G401 (cell line): ENCODE measurements around the gene TBC1D24. TPM values are rescaled to one million over a fixed set of nuclear protein-coding genes. Genes with fewer than 3 reads are reported as not detected.

ENCODE experiments used
- DNase-seq: peaks from one replicate; pipeline ENCODE4 v3.0.0-alpha.2; 2015; ENCODE audit warnings: low spot score
- in situ Hi-C: cut with HindIII; loops from 2 replicates; pipeline ENCODE4 v1.10.0; 2016; ENCODE audit warnings: low sequenced_read_pairs, mixed read lengths
- total RNA-seq: library from RNA; depleted of rRNA; stranded (reverse); fragments of >200 nt; shearing (Covaris generic); gene quantifications from 2 replicates; pipeline ENCODE4 v1.2.3, GENCODE V29; 2014

The TBC1D24 gene
- total RNA-seq, 1 experiment from 2014 or later: 13.0 TPM

DNA sequence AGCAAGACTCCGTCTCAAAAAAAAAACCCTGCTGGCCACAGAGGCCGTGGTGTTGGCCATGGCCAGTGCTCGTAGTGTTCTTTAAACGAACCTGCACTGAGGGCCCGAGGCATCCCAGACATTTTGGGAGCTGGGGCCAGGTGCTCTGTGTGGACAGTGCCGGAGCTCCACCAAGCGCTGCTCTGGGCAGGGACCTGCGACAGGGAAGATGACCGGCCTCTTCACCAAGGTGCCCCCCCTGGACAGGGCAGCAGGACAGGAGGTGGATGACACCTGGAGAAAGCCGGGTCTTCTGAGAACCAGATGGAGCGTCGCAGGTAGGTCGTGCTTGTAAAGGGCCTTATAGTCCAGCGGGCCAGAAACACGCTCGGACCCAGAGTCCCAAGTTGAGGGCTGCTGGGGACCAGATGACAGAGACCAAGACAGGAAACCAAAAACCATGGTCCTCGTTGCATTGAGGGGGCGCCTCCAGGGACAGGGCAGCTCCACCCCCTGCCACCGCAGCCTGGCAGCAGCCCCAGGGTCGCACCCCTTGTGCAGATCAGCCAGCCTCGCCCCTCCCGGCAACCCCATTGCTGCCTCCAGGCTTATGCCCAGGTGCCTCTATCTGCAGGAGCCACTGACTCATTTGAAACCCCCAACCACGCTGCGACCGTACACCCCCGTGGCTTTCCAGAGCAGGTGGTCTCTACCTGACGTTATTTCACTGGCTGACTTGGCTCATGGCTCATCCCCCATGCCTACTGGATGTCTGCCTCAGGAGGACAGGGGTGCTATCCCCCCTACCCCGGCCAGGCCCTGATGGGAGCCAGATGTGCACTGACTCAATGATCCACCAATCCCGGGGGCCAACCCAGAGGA is 8.0 kb upstream of the TBC1D24 start:
- in situ Hi-C loops: no loop called here
- DNase-seq: no peak

DNA sequence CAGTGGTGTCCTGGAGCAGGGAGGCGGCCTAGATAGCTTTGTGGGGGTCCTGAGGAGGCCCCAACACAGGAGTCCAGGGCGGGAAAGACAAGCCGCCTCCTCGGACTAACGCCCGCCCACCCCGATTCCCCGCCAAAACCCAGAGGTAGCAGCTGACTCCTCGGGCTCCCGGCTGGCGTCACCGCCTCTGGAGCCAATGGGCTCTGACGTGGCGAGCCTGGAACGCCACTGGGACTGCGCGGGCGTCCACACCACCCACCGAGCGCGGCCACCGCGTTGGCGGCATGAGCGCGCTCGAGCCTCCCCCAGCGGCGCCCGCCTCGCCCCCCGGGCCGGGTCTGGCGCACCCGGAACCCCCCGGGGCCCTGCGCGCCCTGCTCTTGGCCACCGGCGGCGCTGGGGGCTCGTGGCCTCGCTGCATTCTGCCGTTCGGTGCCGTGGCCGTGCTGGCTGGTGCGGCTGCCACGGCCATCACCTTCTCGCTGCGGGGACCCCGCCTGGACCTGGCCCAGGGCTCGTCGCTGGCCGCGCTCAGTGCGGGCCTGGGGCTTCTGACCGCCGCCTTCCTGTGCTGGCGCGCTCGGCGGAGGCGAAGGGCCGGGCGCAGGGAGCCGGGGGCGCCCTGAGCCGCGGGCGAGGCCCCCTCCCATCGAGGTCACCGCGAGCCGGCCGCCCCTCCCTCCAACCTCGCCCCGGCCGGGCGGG is 7.2 kb upstream of the TBC1D24 start:
- in situ Hi-C loops: no loop called here
- DNase-seq: peak; percentile 64

DNA sequence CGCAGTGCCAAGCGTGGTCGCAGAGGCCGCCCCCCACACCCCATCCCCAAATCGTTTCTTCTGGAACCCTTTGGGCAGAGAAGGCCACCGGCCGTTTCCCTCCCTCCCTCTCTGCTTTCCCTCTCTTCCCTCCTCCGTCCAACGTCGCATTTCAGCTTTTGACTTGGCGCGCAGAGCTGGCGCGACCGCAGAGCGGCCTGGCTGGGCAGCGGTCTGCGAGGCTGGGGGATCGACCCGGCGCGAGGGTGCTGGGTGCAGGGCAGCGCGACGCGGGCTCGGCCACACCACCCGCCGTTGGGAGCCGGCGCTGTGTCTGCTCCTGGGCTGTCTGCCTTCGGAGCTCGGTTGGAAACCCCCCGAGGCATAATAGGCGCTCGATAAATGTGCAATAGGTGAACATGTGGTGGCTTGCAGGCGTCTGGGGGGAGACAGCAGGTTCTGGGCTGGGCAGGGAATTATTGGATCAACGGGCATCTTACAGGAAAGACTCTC is 6.6 kb upstream of the TBC1D24 start:
- DNase-seq: no peak
- in situ Hi-C loops: no loop called here

DNA sequence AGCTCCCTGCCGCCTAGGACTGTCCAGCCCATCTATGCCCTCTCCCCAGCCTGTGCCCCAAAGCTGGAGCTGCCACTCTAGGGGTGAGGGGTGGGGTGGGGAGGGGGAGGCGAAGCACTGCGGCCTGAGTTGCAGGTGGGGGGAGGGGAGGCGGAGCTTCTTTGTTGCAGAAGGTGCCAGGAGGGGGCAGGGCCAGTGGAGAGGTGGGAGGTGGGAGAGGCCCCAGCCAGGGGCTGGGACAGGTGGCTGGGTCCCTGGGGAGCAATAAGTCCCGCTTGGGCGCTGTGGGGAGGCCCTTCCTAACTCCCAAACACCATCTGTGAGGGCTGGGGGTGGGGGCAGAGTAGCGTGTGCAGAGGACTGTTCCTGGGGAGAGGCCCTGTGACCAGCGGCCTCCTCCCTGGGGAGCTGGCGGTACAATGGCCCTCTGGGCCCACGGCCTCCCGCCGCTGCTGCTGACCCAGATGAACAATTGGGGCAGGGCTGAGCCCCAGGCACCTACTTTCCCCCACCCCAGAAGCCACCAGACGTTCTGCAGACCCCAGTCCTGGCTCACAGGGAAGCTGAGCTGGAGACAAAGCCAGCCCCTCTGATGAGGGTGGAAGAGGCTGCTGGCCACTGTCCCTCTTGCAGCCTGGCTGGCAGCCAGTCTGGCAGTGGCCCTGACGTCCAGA is 6.1 kb upstream of the TBC1D24 start:
- no peak for DNase-seq
- in situ Hi-C loops: no loop called here

DNA sequence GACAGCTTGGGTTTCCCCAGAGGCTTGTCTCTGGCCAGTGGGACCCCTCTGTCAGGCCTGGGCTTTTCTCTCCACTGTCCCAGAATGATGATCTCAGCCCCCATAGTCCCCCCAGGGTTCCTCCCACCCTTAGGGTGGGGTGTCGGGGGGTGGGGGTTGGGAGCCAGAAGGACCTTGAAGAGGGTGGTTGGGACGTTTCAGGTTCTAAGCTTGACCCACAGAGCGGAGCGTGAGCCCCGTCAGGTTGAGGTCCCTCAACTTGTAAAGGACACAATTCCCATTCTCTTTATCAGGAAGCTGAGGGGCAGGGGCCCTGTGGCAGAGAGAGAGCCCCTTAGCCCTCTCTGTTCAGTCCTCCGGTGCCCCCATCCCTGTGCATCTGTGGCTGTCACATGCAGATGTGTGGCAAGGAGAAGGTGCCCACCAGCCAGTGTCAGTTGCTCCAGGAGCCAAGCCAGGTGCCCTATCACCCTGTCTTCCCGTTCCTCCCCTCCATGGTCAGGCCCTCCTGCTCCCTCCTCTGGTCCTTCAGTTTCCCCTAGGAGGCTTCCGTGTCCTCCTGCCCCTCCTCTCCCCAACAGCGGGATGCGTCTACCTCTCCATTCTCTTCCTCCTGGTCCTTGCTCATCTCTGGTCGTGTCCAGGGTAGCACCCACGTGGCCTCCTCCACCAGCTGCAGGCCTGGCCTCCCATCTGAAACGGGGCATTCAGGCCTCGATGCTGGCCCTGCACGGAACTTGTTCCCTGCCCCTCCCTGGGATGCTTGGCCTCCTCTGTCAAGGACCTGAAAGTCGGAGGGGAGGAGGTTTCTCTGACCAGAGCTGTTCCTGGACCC is 5.3 kb upstream of the TBC1D24 start:
- DNase-seq: no peak
- in situ Hi-C loops: no loop called here

DNA sequence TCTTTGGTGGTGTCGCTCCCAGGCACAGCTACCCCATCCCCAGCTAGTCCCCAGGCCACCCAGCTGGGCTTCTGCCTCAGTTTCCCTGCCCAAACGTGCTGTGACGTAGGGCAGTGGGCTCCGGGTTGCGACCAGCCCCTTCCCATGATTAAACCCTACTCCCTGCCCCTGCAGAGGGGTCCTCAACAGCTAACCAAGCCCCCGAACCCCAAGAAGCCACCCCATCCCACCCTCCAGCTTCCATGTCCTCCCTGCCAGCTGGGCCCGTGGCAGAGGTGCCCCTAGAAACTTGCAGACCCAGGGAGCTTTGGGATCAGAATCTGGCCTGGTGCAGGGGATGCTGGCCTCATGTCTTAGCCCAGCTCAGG is 4.7 kb upstream of the TBC1D24 start:
- in situ Hi-C loops: no loop called here
- DNase-seq: no peak

DNA sequence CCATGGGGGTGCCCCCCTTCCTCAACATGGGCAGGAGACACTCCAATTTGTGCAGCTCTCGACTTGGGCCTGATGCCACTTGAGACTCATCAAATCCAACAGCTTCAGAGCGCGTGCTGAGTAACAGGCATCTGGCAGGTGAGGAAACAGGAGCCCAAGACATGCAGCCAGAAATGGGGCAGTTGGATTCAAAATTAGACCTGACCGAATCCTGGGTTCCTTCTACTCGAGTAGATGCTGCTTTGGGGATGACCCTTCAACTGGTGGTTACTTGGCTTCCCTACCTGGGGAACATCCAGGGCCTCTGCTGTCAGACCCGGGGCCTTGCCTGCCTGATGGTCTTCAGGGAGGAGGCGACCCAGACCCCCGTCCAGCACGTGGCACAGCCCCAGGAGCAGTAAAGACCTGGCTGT is 4.3 kb upstream of the TBC1D24 start:
- in situ Hi-C loops: no loop called here
- no peak for DNase-seq

DNA sequence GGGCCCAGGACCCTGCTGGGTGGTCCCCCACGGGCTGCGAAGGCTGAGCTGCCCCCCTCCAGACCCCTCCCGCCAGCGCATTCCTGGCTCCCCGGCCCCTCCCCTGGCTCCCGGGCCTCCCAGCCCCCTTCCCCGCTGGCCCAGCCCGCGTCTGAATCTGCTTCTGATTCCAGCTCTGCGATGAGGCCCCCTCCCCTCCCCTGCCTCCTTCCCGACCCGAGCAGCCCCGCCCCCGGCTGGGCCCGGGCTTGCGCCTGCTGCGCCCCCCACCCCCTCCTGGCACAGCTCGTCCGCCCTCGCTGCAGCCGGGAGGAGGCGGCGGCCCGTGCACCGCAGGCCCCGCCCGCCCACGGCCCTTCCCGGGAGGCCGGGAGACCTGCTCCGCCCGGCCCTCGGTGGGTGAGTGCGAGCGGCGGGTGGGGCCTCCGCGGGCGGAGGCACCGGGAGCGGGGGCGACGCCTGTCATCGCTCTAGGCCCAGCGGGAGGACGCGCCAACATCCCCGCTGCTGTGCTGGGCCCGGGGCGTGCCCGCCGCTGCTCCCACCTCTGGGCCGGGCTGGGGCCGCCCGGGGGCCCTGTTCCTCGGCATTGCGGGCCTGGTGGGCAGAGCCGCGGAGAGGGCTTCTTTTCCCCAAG is 3.8 kb upstream of the TBC1D24 start, which contains the start of gene NTN3:
Gene NTN3, plus strand, starts transcription at position 282 of the 637 bp plus-strand sequence. CDS start 405 bp downstream, outside the sequence.
- DNase-seq: no peak
- in situ Hi-C loops: no loop called here

DNA sequence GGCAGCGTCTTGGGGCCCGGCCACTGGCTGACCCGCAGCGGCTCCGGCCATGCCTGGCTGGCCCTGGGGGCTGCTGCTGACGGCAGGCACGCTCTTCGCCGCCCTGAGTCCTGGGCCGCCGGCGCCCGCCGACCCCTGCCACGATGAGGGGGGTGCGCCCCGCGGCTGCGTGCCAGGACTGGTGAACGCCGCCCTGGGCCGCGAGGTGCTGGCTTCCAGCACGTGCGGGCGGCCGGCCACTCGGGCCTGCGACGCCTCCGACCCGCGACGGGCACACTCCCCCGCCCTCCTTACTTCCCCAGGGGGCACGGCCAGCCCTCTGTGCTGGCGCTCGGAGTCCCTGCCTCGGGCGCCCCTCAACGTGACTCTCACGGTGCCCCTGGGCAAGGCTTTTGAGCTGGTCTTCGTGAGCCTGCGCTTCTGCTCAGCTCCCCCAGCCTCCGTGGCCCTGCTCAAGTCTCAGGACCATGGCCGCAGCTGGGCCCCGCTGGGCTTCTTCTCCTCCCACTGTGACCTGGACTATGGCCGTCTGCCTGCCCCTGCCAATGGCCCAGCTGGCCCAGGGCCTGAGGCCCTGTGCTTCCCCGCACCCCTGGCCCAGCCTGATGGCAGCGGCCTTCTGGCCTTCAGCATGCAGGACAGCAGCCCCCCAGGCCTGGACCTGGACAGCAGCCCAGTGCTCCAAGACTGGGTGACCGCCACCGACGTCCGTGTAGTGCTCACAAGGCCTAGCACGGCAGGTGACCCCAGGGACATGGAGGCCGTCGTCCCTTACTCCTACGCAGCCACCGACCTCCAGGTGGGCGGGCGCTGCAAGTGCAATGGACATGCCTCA is 3.1 kb upstream of the TBC1D24 start:
- in situ Hi-C loops: no loop called here
- no peak for DNase-seq

DNA sequence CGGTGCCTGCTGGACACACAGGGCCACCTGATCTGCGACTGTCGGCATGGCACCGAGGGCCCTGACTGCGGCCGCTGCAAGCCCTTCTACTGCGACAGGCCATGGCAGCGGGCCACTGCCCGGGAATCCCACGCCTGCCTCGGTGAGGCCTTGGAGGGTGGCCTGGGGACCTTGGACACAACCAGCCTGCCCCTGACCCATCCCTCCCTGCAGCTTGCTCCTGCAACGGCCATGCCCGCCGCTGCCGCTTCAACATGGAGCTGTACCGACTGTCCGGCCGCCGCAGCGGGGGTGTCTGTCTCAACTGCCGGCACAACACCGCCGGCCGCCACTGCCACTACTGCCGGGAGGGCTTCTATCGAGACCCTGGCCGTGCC is 2.5 kb upstream of the TBC1D24 start:
- in situ Hi-C loops: no loop called here
- DNase-seq: no peak

DNA sequence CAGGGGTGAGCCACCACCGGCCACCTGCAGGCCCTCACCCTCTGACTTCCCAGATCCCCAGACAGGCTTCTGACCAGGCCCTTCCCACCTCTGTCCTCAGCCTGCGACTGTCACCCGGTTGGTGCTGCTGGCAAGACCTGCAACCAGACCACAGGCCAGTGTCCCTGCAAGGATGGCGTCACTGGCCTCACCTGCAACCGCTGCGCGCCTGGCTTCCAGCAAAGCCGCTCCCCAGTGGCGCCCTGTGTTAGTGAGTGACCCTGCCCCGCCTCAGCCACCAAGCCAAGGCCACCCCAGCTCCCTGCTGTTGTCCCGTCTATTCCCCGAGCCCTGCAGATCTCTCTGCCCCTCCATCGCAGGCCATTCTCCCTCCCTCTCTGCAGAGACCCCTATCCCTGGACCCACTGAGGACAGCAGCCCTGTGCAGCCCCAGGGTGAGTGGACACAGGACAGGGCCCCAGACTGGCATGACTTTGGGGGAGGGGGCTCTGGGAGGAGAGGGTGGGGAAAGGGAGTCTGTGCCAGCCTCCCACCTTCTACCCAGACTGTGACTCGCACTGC is 2.0 kb upstream of the TBC1D24 start:
- DNase-seq: no peak
- in situ Hi-C loops: no loop called here

DNA sequence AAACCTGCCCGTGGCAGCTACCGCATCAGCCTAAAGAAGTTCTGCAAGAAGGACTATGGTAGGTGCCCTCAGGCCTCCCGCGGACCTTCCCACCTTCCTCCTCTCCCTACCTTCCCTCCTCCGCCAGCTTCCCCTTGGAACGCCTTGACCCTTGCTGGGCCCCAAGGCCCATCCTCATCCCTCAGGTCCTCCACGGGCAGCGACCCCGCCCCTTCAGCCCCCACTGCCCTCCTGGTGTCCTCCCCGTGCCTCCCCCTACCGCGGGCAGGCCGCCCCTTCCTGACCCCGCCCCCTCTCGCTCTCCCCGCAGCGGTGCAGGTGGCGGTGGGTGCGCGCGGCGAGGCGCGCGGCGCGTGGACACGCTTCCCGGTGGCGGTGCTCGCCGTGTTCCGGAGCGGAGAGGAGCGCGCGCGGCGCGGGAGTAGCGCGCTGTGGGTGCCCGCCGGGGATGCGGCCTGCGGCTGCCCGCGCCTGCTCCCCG is 1.4 kb upstream of the TBC1D24 start:
- no peak for DNase-seq
- in situ Hi-C loops: no loop called here

DNA sequence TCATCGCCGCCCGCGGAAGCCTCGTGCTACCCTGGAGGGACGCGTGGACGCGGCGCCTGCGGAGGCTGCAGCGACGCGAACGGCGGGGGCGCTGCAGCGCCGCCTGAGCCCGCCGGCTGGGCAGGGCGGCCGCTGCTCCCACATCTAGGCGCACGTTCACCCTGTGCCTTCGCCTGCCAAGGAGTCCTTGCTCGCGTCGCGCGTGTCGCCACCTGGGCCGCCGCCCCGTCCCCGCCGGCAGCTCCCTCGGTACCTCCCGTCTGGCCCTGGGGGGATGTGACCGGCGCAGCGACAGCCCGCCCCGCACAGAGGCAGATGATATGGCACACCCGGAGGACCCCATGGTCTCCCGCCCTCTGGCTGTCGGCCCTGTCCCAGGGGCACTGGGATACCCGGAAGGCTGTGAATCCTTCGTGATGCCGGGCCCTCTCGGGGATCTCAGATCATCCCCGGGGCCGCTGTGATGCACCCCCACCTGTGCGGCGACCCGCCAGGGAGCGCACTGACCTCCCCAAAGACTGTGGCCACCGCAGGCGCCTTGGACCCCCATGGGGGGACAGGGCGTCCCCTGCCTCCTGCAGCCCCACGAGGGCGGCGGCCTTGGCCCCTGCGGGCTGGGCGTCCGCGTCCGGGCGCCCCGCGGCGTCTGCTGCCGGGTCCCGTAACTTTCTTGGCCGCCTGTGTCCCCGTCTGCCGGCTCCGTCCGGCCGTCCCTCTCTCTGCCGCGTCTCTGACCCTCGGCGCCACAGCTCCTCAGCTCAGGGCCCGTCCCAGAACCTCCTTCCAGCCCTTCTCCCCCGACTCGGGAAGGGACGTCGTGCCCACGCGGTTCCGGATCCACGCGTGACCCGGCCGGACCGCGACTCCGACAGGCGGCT is 689 bp upstream of the TBC1D24 start:
- in situ Hi-C loops: no loop called here
- no peak for DNase-seq

DNA sequence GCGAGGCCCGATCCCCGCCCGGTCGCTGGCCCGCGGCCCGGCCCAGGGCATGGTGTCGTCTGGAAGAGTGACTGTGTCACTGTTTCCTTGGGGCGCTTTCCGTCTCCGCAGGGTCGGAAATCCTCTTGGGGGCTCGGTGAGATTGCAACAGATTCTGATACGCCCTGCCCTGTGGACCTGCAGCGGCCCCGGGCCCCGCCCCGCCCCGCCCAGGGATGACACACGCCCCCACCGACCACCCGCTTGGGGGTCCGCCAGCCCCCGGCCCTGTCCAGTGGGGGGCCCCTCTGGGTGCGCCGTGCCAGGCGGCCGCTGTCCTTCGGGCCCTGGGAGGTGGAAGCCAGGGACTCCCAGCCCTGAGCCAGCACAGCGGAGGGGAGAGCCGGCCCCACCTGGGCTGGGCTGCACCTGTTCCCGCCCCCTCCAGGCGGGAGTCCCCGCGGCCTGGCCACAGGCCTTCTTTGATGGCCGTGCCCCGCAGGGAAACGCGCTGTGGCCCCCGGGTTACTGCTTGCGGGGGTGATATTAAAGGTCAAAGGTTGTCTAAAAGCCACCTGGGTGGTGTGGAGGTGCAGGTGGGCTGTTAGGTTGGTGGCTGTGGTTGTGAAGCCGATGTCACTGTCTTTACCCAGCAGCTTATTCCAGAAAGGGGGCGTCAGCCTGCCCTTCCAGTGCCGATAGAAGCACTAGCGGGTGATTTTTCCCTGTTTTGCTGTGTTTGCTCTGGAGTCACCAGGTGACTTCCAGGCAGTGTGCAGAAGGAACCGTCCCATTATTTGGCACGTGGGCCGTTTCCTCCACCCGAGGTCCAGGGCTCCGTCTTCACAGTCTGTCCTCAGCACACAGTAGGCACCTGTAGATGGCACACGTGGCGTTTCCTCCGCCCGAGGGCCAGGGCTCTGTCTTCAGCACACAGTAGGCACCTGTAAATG is 752 bp downstream of the TBC1D24 start:
- peak; percentile 52 for DNase-seq
- in situ Hi-C loops: no loop called here

DNA sequence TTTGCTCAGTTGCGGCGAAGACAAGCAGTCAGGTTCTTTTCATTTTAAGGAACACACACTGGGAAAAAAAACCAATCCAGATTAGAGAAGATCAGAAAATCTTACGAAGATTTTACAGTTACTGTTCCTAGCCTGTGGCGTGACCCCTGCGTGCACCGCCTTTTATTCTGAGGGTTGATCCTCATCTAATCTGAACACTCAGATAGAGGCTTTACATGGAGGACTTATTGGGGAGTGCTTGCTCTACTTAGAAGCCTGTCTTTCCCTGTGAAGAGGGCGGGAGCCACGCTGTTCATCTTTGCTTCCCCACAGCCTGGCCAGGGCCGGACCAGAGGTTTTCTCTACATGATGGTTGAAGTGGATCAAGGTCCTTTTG is 1.4 kb downstream of the TBC1D24 start:
- no peak for DNase-seq
- in situ Hi-C loops: no loop called here

DNA sequence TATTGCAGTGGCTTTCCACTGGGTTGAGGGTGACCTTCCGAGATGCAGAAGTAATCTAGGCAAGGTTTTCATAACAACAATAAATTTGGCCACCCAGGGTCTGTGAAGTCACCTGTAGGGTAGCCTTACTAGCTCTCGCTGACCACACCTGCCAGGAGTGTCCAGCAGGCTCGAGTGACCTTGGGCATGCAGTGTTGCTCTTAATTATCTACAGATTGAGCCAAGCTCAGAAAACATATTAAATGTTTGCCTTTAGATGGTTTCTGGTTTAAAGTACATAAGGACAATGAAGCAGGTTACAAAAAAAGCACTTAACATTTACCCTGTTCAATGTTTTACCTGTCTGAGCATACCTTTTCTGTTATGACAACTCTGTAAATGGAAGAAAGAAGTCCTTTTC is 1.8 kb downstream of the TBC1D24 start:
- in situ Hi-C loops: no loop called here
- DNase-seq: no peak
